Coronary artery (tissue), 2 donors: ENCODE data around the gene AATF.

Source experiments
- DNase-seq: peaks from one replicate; pipeline ENCODE4 v3.0.0-alpha.2; 2017; ENCODE audit warnings: low spot score
- H3K27ac ChIP-seq, 2 donors: fragments of 200-600 bp; sonication (generic); one replicate each; pipeline ENCODE4 v1.5.1; 2016 to 2019
- H3K4me3 ChIP-seq: fragments of 200-600 bp; sonication (generic); 2 replicates; pipeline ENCODE4 v1.5.1; 2016; ENCODE audit warnings: mild to moderate bottlenecking, moderate library complexity
- CTCF ChIP-seq: fragments of 200-600 bp; sonication (generic); IDR thresholded peaks from one replicate; pipeline ENCODE4 v1.5.1; 2019; ENCODE audit warnings: antibody characterized with exemption

AATF gene

GRCh38 chr17:37019741-37020129 lies 71.0 kb downstream of the AATF start:
- DNase-seq = no peak
- H3K27ac ChIP-seq = no peak overlapping the region

GRCh38 chr17:37024181-37024637 lies 75.5 kb downstream of the AATF start:
- H3K4me3 ChIP-seq = no peak overlapping the region
- no peak for TF ChIP-seq CTCF
- no peak overlapping the region for H3K27ac ChIP-seq
- DNase-seq = no peak

More at GRCh38 chr17:37019741-37020129, 71.0 kb downstream of the AATF start:
- no peak overlapping the region for H3K4me3 ChIP-seq
- TF ChIP-seq CTCF = no peak

GRCh38 chr17:37025238-37025637 lies 76.5 kb downstream of the AATF start:
- Histone ChIP-seq H3K27ac (no peak overlapping the region), H3K4me3 (no peak overlapping the region)
- no peak for DNase-seq
- no peak for TF ChIP-seq CTCF

DNA sequence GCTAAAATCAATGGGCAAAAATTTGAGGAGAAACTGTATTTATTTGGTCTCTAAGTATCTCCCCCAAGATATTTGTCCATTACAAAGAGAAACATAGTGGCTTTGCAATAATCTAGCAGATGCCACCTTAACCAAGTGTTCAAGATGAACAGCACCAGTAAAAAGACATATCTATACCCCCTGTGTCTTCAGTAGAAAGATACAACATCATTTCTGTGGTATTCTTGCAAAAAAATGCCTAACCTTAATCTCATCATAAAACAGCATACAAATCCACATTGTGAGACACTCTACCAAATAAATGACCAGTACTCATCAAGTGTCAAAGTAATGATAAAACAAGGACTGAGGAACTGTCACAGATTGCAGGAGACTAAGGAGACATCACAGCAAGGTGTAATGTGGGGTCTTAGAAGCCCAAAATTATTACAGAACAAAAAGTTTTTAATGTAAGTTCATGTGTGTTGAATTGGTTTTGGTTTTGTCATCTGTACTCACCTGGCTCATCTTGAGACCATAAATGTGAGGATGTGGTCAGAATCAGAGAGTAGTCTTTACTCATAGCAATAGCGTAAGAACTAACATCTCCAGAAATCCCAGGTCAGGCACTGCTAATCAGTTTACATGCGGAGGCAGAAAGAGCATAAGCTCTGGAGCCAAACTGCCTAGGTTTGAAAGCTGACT lies 77.2 kb downstream of the AATF start:
- no peak for DNase-seq
- no peak for TF ChIP-seq CTCF

DNA sequence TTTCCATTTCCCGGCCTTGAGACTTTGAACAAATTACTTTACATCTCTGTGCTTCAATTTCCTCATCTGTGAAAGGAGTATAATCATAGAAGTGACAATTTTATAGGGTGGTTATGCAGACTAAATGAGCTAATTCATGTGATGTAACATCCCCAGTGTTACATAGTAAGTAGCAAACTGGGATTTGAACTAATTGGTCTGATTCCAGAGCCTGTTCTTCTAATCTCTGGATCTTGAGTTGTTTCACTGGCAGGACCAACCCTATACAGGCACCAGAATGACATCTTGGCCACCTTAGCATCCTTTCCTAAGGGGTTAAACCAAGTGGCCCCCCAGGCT lies 77.7 kb downstream of the AATF start:
- Histone ChIP-seq H3K4me3 (no peak overlapping the region), H3K27ac (no peak overlapping the region)
- DNase-seq = no peak
- no peak for TF ChIP-seq CTCF

More for the DNA sequence above, 77.2 kb downstream of the AATF start:
- H3K27ac ChIP-seq = no peak overlapping the region
- no peak overlapping the region for H3K4me3 ChIP-seq

- no peak for DNase-seq
- no peak overlapping the region for H3K27ac ChIP-seq
- H3K4me3 ChIP-seq = no peak overlapping the region
- TF ChIP-seq CTCF = no peak
Measured at GRCh38 chr17:37028040-37028439, 79.3 kb downstream of the AATF start.

DNA sequence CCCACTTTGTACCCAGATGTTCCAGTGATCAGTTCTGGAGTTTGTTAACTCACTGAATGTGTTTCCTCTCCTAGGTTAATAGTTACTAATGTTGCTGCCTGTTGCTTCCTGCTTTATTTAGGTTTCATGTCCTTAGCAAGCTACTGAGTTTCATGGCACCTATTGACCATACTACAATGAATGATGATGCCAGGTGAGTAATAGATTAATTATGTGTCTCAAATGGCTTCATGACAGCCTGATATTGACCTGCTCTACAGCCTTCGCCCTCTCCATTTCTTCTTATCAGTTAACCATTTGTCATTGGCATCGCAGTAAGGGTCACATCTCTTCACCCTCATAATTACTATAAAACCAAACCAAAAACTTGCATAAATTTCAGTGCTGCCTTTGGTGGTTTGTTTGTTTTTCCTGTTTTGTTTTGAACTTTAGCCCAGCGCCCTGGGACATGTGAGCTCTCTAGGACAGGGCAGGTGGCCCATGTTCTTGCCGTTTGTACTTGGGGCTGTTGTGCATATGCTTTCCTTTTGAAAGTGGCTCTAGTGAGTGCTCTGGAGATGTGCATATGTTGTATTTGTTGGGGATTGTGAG lies 82.8 kb downstream of the AATF start:
- DNase-seq = no peak
- no peak overlapping the region for H3K27ac ChIP-seq
- no peak for TF ChIP-seq CTCF
- no peak overlapping the region for H3K4me3 ChIP-seq
